ENCODE data around the gene MUSTN1.

The MUSTN1 gene

GRCh38 chr3:52877085-52877484 lies 42.3 kb upstream of the MUSTN1 start:
- no peak for DNase-seq (ENCODE audit: low spot score)
- TF ChIP-seq CTCF (IDR thresholded peaks at IDR 0.05; ENCODE audit: extremely low read depth, missing control alignments): no peak

GRCh38 chr3:52874864-52875587 lies 40.2 kb upstream of the MUSTN1 start:
- TF ChIP-seq CTCF (IDR thresholded peaks at IDR 0.05; ENCODE audit: extremely low read depth, missing control alignments): no peak
- no peak for DNase-seq (ENCODE audit: low spot score)

GRCh38 chr3:52874160-52874701 lies 39.4 kb upstream of the MUSTN1 start:
- no peak for TF ChIP-seq CTCF (IDR thresholded peaks at IDR 0.05; ENCODE audit: extremely low read depth, missing control alignments)
- DNase-seq (ENCODE audit: low spot score): no peak

GRCh38 chr3:52873433-52874159 lies 38.8 kb upstream of the MUSTN1 start:
- TF ChIP-seq CTCF (IDR thresholded peaks at IDR 0.05; ENCODE audit: extremely low read depth, missing control alignments): no peak
- DNase-seq (ENCODE audit: low spot score): no peak

GRCh38 chr3:52872245-52872644 lies 37.4 kb upstream of the MUSTN1 start:
- TF ChIP-seq CTCF (IDR thresholded peaks at IDR 0.05; ENCODE audit: extremely low read depth, missing control alignments): no peak
- DNase-seq (ENCODE audit: low spot score): no peak

- no peak for TF ChIP-seq CTCF (IDR thresholded peaks at IDR 0.05; ENCODE audit: extremely low read depth, missing control alignments)
- DNase-seq (ENCODE audit: low spot score): no peak
Observed at GRCh38 chr3:52871761-52872160, 36.9 kb upstream of the MUSTN1 start.

GRCh38 chr3:52870471-52870870 lies 35.7 kb upstream of the MUSTN1 start:
- no peak for DNase-seq (ENCODE audit: low spot score)
- TF ChIP-seq CTCF (IDR thresholded peaks at IDR 0.05; ENCODE audit: extremely low read depth, missing control alignments): no peak
